Common myeloid progenitor, CD34-positive (primary cell): ENCODE data around the gene EN1. TPM values are rescaled to one million over a fixed set of nuclear protein-coding genes. Genes with fewer than 3 reads are reported as not detected.

Source experiments
- CTCF ChIA-PET: fragments of 350-600 bp; sonication (Branson Sonifier 250); formaldehyde crosslinking; loops from one replicate; lab custom pipeline; 2021; ENCODE audit warnings: antibody characterized with exemption; lab: Charles Lee
- POLR2A ChIA-PET: fragments of 350-600 bp; sonication (Branson Sonifier 250); formaldehyde crosslinking; loops from one replicate; lab custom pipeline; 2021; ENCODE audit warnings: antibody characterized with exemption; lab: Charles Lee
- DNase-seq, 3 donors: peaks; one replicate each; pipeline versions ENCODE4 v3.0.0 to v3.0.0-alpha.2; 2013
- H3K27ac ChIP-seq, 2 experiments: 1 replicate in 1 of 2; 2 replicates in 1 of 2; pipeline ENCODE4 v1.7.0; 2013; ENCODE audit warnings: inconsistent platforms in 2 of 2, low read length in 2 of 2, mild to moderate bottlenecking in 2 of 2, low read depth in 1 of 2, moderate library complexity in 1 of 2; ENCODE audit not compliant: severe bottlenecking in 2 of 2, insufficient read depth in 1 of 2, poor library complexity in 1 of 2
- H3K27me3 ChIP-seq, 5 experiments: replicated peaks in 2 of 5; 1 replicate in 3 of 5; 2 replicates in 2 of 5; pipeline versions ENCODE4 v1.6.1 to v1.7.0; 2013; ENCODE audit warnings: low read length in 4 of 5, mild to moderate bottlenecking in 2 of 5, moderate library complexity in 2 of 5, inconsistent platforms in 1 of 5; ENCODE audit not compliant: insufficient read depth in 5 of 5, control insufficient read depth in 4 of 5
- H3K36me3 ChIP-seq, 4 experiments: 1 replicate in 2 of 4; 2 replicates in 2 of 4; pipeline versions ENCODE4 v1.6.1 to v1.7.0; 2013; ENCODE audit warnings: low read length in 3 of 4, control low read depth in 1 of 4, mild to moderate bottlenecking in 1 of 4; ENCODE audit not compliant: control insufficient read depth in 4 of 4, insufficient read depth in 4 of 4
- H3K4me1 ChIP-seq, 4 experiments: 1 replicate in 3 of 4; 2 replicates in 1 of 4; pipeline versions ENCODE4 v1.6.1 to v1.7.1; 2013; ENCODE audit warnings: low read length in 3 of 4, mild to moderate bottlenecking in 3 of 4, control low read depth in 1 of 4, inconsistent platforms in 1 of 4, moderate library complexity in 1 of 4; ENCODE audit not compliant: control insufficient read depth in 4 of 4, insufficient read depth in 4 of 4; ENCODE audit errors: control extremely low read depth in 1 of 4
- H3K4me3 ChIP-seq, 7 experiments: 1 replicate in 4 of 7; 2 replicates in 3 of 7; pipeline versions ENCODE4 v1.5.1 to v1.7.0; 2013; ENCODE audit warnings: mild to moderate bottlenecking in 7 of 7, low read length in 6 of 7, moderate library complexity in 6 of 7, inconsistent platforms in 2 of 7, low read depth in 2 of 7, control low read depth in 1 of 7; ENCODE audit not compliant: insufficient read depth in 4 of 7, control insufficient read depth in 1 of 7; ENCODE audit errors: extremely low read depth in 1 of 7
- H3K9me3 ChIP-seq, 5 experiments: 1 replicate in 4 of 5; 2 replicates in 1 of 5; pipeline versions ENCODE4 v1.6.1 to v1.7.1; 2013; ENCODE audit warnings: low read length in 4 of 5, mild to moderate bottlenecking in 2 of 5, inconsistent platforms in 1 of 5, low read depth in 1 of 5, moderate library complexity in 1 of 5; ENCODE audit not compliant: control insufficient read depth in 4 of 5, insufficient read depth in 2 of 5; ENCODE audit errors: control extremely low read depth in 1 of 5
- WGBS: methylation state at CpG from one replicate; pipeline ENCODE4 v1.1.5; 2013; ENCODE audit not compliant: insufficient coverage; 5-methylcytosine and 5-hydroxymethylcytosine counted together
- polyA plus RNA-seq: library from polyadenylated mRNA; unstranded; fragments of 120-200 nt; gene quantifications from one replicate; pipeline ENCODE4 v1.2.1, GENCODE V29; 2013

EN1 gene
- polyA plus RNA-seq, result not detected

GRCh38 chr2:118846953-118847761 lies at the start of gene EN1:
EN1 (minus strand) TSS chr2:118847648; CDS start chr2:118847167, 481 bp downstream.
- peaks cover 0 to 18% (median 3%) of the 10 kb centered on the region in 4 experiments for H3K4me1 ChIP-seq
- peaks cover 8 to 94% (median 71%) of the 10 kb centered on the region in 5 experiments for H3K27me3 ChIP-seq
- no peak within 1 kb of the TSS for H3K27ac ChIP-seq
- peak within 1 kb of the TSS in 1 of 7 experiments; percentile 28 for H3K4me3 ChIP-seq
- POLR2A ChIA-PET, result no interaction called here
- WGBS, result 4% methylated on average over 19 of the region's 64 CpGs
- DNase-seq, result no peak
- CTCF ChIA-PET, result interaction anchor here (1.1 to 1.6 kb wide), 3 partner anchors 10 to 13 kb away, joined by 4 read pairs; no protein-coding TSS in a partner anchor
- peaks cover 0 to 5% (median 0%) of the 10 kb centered on the region in 5 experiments for H3K9me3 ChIP-seq
- H3K36me3 ChIP-seq, result no peaks in the 10 kb centered on the region

- Histone ChIP-seq H3K4me1 (no peaks in the 10 kb centered on the region), H3K9me3 (peaks cover 0 to 16% (median 6%) of the 10 kb centered on the region in 5 experiments), H3K27ac (no peak overlapping the region), H3K27me3 (peaks cover 0 to 10% (median 0%) of the 10 kb centered on the region in 5 experiments), H3K36me3 (no peaks in the 10 kb centered on the region), H3K4me3 (no peak overlapping the region)
- ChIA-PET CTCF (no interaction called here), POLR2A (no interaction called here)
- no peak for DNase-seq
- 95% methylated on average over 2 of the region's 3 CpGs for WGBS
These were observed 45.7 kb upstream of the EN1 start for GRCh38 chr2:118893100-118893499.

- no peak overlapping the region for H3K4me3 ChIP-seq
- DNase-seq, result peak in 1 of 3 donors; percentile 24
- H3K9me3 ChIP-seq, result peaks cover 0 to 16% (median 6%) of the 10 kb centered on the region in 5 experiments
- H3K27me3 ChIP-seq, result peaks cover 0 to 16% (median 0%) of the 10 kb centered on the region in 5 experiments
- WGBS, result no CpG with 5 or more reads among the region's 1 CpG
- H3K4me1 ChIP-seq, result no peaks in the 10 kb centered on the region
- ChIA-PET CTCF (no interaction called here), POLR2A (no interaction called here)
- H3K36me3 ChIP-seq, result no peaks in the 10 kb centered on the region
- no peak overlapping the region for H3K27ac ChIP-seq
These were observed 42.5 kb upstream of the EN1 start for GRCh38 chr2:118889995-118890394.

GRCh38 chr2:118883792-118884191 lies 36.3 kb upstream of the EN1 start:
- Histone ChIP-seq H3K4me3 (no peak overlapping the region), H3K9me3 (no peaks in the 10 kb centered on the region), H3K4me1 (peaks cover 0 to 6% (median 0%) of the 10 kb centered on the region in 4 experiments), H3K27me3 (peaks cover 0 to 40% (median 3%) of the 10 kb centered on the region in 5 experiments), H3K36me3 (no peaks in the 10 kb centered on the region), H3K27ac (no peak overlapping the region)
- WGBS, result 70% methylated on average over 2 of the region's 4 CpGs
- ChIA-PET POLR2A (no interaction called here), CTCF (interaction anchor here (1.0 to 5.8 kb wide), 4 partner anchors 13 to 290 kb away, joined by 3 to 51 read pairs (median 23); no protein-coding TSS in a partner anchor)
- DNase-seq, result no peak

GRCh38 chr2:118882693-118883336 lies 35.4 kb upstream of the EN1 start:
- peak overlapping the region in 1 of 7 experiments; percentile 67 for H3K4me3 ChIP-seq

GRCh38 chr2:118881490-118882129 lies 34.2 kb upstream of the EN1 start:
- Histone ChIP-seq H3K4me1 (peaks cover 0 to 6% (median 0%) of the 10 kb centered on the region in 4 experiments), H3K36me3 (no peaks in the 10 kb centered on the region), H3K27me3 (peaks cover 0 to 51% (median 6%) of the 10 kb centered on the region in 5 experiments), H3K9me3 (no peaks in the 10 kb centered on the region), H3K4me3 (no peak overlapping the region), H3K27ac (no peak overlapping the region)
- ChIA-PET CTCF (interaction anchor here (0.5 to 5.8 kb wide), 34 partner anchors 9 to 665 kb away, joined by 3 to 51 read pairs (median 3); partner anchors contain the start of gene MARCO), POLR2A (no interaction called here)
- peak; percentile 57 to 75 (median 66) for DNase-seq
- WGBS, result 16% methylated on average over 10 of the region's 10 CpGs

More at GRCh38 chr2:118882693-118883336, 35.4 kb upstream of the EN1 start:
- WGBS, result 14% methylated on average over 13 of the region's 17 CpGs
- Histone ChIP-seq H3K36me3 (no peaks in the 10 kb centered on the region), H3K4me1 (peaks cover 0 to 6% (median 0%) of the 10 kb centered on the region in 4 experiments), H3K27me3 (peaks cover 0 to 41% (median 6%) of the 10 kb centered on the region in 5 experiments), H3K9me3 (no peaks in the 10 kb centered on the region), H3K27ac (no peak overlapping the region)
- ChIA-PET POLR2A (no interaction called here), CTCF (interaction anchor here (1.0 to 5.8 kb wide), 18 partner anchors 12 to 666 kb away, joined by 3 to 51 read pairs (median 4); no protein-coding TSS in a partner anchor)
- DNase-seq, result peak; percentile 69 to 81 (median 73)
